Ovary (tissue), 9 donors: ENCODE data around the gene BLTP2. TPM values are rescaled to one million over a fixed set of nuclear protein-coding genes. Genes with fewer than 3 reads are reported as not detected.

Experiments used
- DNase-seq, 5 donors: peaks; one replicate each; pipeline ENCODE4 v3.0.0-alpha.2; 2019 to 2020
- H3K27ac ChIP-seq, 2 donors: fragments of 200-600 bp; one replicate each; pipeline versions ENCODE4 v1.5.1 to v1.8.0; 2019 to 2022
- H3K27me3 ChIP-seq: fragments of 200-600 bp; one replicate; pipeline ENCODE4 v1.8.0; 2022
- H3K36me3 ChIP-seq: fragments of 200-600 bp; sonication (generic); one replicate; pipeline ENCODE4 v1.5.1; 2019
- H3K4me1 ChIP-seq: one replicate; pipeline ENCODE4 v1.8.1; 2013; ENCODE audit warnings: mild to moderate bottlenecking, moderate library complexity; ENCODE audit not compliant: insufficient read depth
- H3K4me3 ChIP-seq: fragments of 200-600 bp; sonication (generic); one replicate; pipeline ENCODE4 v1.5.1; 2017
- H3K9me3 ChIP-seq, 2 donors: fragments of 200-600 bp in 1 of 2; sonication (generic) in 1 of 2; one replicate each; pipeline versions ENCODE4 v1.5.1 to v1.8.1; 2013 to 2019; ENCODE audit warnings: mild to moderate bottlenecking in 1 of 2, moderate library complexity in 1 of 2
- EP300 ChIP-seq: sonication (generic); formaldehyde crosslinking; IDR thresholded peaks from one replicate; pipeline ENCODE4 v1.6.1; 2017; ENCODE audit warnings: antibody characterized with exemption
- POLR2A ChIP-seq: fragments of 450-650 bp; IDR thresholded peaks from one replicate; pipeline ENCODE4 v1.6.1; 2017; ENCODE audit warnings: antibody characterized with exemption, mild to moderate bottlenecking, moderate library complexity
- WGBS, 3 donors: extraction: QIAGEN DNeasy Blood & Tissue Kit in 1 of 3; methylation state at CpG; one replicate each; pipeline versions ENCODE4 v1.1.5 to v1.1.7; 2013 to 2017; 5-methylcytosine and 5-hydroxymethylcytosine counted together
- intact Hi-C, 4 donors: fragments of 100-400 bp; cut with DNase I; formaldehyde crosslinking; loops; one replicate each; pipeline versions ENCODE4 v1.11.0 to v1.15.1; 2022 to 2023
- polyA plus RNA-seq, 2 donors: library from polyadenylated mRNA; stranded (reverse); fragments of 200-250 nt in 1 of 2; fragments of 350-450 nt in 1 of 2; fragmentation: Illumina TruSeq in 1 of 2; extraction: RNeasy Lipid Tissue Mini Kit (QIAGEN cat#74804) in 1 of 2; gene quantifications; one replicate each; pipeline ENCODE4 v1.2.3, GENCODE V29; 2013 to 2014
- total RNA-seq, 7 donors: library from RNA; depleted of rRNA in 2 of 7; stranded (reverse); fragments of >200 nt in 2 of 7; fragmentation: NEBNext Ultra II Directional in 3 of 7; extraction: Animal tissue kit (Norgen Biotek cat#: 25700) in 3 of 7; gene quantifications; one replicate each; pipeline versions ENCODE4 v1.1.0 to v1.2.4, GENCODE V29; 2016 to 2023
- TF ChIP-seq, protein P1 (sequence below), 3 donors: fragments of 450-650 bp in 2 of 3; fragments of 200-600 bp in 1 of 3; IDR thresholded peaks; one replicate each; pipeline versions ENCODE4 v1.5.1 to v1.8.0; 2016 to 2022; ENCODE audit warnings: antibody characterized with exemption in 3 of 3, mild to moderate bottlenecking in 1 of 3
- donor health status: DM: no; HTN: no; CAD: no; lungs with moderate emphysema.
- donor health status: DM: no; HTN: no; CAD: no.
- donor health status: Bipolar disorder and iron deficiency.
- donor health status: DM: yes; HTN: yes; CAD: no.
- donor health status: DM: no; HTN: no; CAD: no.
- donor health status: DM: yes; HTN: yes; CAD: no.

Gene BLTP2
- total and polyA plus RNA-seq, 9 donors, result 24.9 to 148 (median 93.2) TPM

DNA sequence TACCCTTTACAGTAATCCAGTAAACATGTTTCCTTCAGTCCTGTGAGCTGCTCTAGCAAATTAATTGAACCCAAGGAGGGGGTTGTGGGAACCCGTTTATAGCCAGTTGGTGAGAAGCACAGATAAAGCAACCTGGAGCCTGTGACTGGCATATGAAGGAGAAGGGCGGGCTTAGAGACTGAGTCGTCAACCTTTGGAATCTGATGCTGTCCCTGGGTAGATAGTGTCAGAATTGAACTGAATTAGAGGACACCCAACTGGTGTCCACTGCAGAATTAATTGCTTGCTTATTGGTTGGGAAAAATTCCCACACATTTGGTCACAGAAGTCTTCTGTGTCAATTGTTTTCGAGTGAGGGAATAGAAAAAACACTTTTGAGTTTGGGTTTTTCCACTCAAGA lies 18.1 kb downstream of the BLTP2 start:
- WGBS, 3 donors, result 86 to 92% (median 89%) methylated on average over 4 of the region's 4 CpGs
- no peaks in the 10 kb centered on the region for H3K9me3 ChIP-seq
- no peak for DNase-seq
- intact Hi-C loops, result no loop called here
- H3K4me1 ChIP-seq, result no peaks in the 10 kb centered on the region
- no peaks in the 10 kb centered on the region for H3K36me3 ChIP-seq
- no peak overlapping the region for H3K4me3 ChIP-seq
- H3K27ac ChIP-seq, result no peak overlapping the region
- H3K27me3 ChIP-seq, result no peaks in the 10 kb centered on the region
- TF ChIP-seq EP300, result no peak
- TF ChIP-seq POLR2A, result no peak
- TF ChIP-seq, protein P1, sequence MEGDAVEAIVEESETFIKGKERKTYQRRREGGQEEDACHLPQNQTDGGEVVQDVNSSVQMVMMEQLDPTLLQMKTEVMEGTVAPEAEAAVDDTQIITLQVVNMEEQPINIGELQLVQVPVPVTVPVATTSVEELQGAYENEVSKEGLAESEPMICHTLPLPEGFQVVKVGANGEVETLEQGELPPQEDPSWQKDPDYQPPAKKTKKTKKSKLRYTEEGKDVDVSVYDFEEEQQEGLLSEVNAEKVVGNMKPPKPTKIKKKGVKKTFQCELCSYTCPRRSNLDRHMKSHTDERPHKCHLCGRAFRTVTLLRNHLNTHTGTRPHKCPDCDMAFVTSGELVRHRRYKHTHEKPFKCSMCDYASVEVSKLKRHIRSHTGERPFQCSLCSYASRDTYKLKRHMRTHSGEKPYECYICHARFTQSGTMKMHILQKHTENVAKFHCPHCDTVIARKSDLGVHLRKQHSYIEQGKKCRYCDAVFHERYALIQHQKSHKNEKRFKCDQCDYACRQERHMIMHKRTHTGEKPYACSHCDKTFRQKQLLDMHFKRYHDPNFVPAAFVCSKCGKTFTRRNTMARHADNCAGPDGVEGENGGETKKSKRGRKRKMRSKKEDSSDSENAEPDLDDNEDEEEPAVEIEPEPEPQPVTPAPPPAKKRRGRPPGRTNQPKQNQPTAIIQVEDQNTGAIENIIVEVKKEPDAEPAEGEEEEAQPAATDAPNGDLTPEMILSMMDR (IDR thresholded peaks at IDR 0.05), result no peak

DNA sequence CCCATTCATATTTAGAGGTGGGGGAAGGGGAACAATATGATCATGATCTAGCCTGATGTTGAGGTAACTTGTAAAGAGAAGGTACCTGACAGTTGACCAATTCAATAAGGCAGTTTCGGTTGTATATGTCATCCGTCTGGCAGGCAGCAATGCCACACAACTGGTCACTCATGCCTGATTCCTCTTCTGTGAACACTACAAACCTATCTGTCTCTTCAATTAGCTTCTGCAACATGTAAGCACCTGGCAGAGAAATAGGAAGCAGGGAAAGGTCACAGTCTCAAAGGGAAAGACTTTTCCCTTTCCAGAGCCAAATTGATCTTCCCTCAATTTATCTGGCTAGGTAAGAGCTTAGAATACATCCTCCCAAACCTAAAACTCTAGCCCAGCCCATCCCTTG lies 20.8 kb downstream of the BLTP2 start:
- H3K27me3 ChIP-seq, result no peaks in the 10 kb centered on the region
- no peak overlapping the region for H3K4me3 ChIP-seq
- no peaks in the 10 kb centered on the region for H3K36me3 ChIP-seq
- WGBS, 3 donors, result 93 to 97% (median 97%) methylated on average over 2 of the region's 2 CpGs
- H3K4me1 ChIP-seq, result no peaks in the 10 kb centered on the region
- intact Hi-C loops, result no loop called here
- DNase-seq, result no peak
- H3K27ac ChIP-seq, result no peak overlapping the region
- TF ChIP-seq POLR2A (no peak), EP300 (no peak)
- TF ChIP-seq, protein P1 (IDR thresholded peaks at IDR 0.05), result no peak
- no peaks in the 10 kb centered on the region for H3K9me3 ChIP-seq

DNA sequence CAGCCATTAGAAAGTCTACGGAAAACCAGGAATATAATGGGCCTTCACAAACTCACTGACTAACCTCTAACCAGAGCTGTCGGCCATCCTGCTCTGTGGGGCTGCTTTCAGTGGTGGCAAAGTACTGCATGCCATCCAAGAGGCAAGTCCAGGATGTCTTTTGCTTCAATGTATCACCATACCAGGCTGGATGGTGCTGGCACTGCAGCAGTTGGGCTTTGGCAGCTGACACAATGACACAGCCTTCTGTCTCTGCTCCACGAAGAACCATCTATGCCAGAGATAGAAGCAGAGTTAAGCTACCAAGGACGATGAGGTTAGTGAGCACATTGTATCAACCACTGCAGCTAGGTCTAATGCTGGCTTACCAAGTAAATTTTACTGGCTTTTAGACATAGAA lies 21.3 kb downstream of the BLTP2 start:
- intact Hi-C loops, result no loop called here
- Histone ChIP-seq H3K9me3 (no peaks in the 10 kb centered on the region), H3K27me3 (no peaks in the 10 kb centered on the region), H3K36me3 (no peaks in the 10 kb centered on the region), H3K27ac (no peak overlapping the region), H3K4me3 (no peak overlapping the region), H3K4me1 (no peaks in the 10 kb centered on the region)
- WGBS, 3 donors, result 86 to 91% (median 89%) methylated on average over 4 of the region's 4 CpGs
- DNase-seq, result no peak
- TF ChIP-seq, protein P1 (IDR thresholded peaks at IDR 0.05), result no peak
- TF ChIP-seq POLR2A, result no peak
- no peak for TF ChIP-seq EP300

DNA sequence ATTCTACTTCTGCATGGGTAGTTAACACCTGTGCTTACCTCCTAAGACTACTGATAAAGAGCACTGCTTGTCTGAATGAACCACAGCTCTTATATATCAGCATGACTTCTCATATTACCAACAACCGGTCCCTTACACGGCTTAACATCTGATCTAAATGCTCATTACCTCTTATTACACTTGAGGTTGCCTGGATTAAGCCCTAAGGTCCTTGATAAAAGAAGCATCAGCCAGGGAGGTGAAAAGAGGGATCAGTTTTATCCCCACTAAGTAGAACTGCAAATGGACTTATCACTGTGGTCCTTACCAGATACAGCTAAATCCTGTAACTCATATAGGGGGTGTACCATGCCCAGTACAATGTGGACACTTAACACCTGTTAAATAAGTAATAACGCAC lies 22.8 kb downstream of the BLTP2 start:
- no peaks in the 10 kb centered on the region for H3K9me3 ChIP-seq
- H3K4me3 ChIP-seq, result no peak overlapping the region
- DNase-seq, result no peak
- H3K36me3 ChIP-seq, result no peaks in the 10 kb centered on the region
- TF ChIP-seq EP300 (no peak), POLR2A (no peak)
- TF ChIP-seq, protein P1 (IDR thresholded peaks at IDR 0.05), result no peak
- no peaks in the 10 kb centered on the region for H3K27me3 ChIP-seq
- H3K27ac ChIP-seq, result no peak overlapping the region
- intact Hi-C loops, result no loop called here
- WGBS, 3 donors, result 88 to 97% (median 92%) methylated on average over 3 of the region's 3 CpGs
- H3K4me1 ChIP-seq, result no peaks in the 10 kb centered on the region

DNA sequence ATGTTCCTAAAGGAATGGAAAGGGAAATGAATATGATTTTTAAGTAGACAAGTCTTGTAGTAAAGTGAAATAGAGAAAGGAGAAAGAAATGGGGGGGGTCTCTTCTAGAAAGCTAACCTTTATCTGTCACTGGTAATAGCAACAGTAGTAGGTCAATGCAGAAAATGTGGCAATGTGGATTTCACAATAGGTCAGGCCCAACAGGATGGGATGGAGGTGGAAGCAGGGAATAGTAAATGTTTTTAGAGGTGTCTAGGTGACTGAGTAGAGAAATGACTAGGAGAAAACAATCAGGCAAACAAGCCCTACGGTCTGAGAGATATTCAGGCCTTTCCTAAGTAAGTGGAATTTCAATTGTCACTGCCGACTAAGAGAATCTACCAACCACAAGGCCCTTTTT lies 24.9 kb downstream of the BLTP2 start:
- no peak overlapping the region for H3K4me3 ChIP-seq
- TF ChIP-seq EP300 (no peak), POLR2A (no peak)
- TF ChIP-seq, protein P1 (IDR thresholded peaks at IDR 0.05), result no peak
- intact Hi-C loops, result no loop called here
- no peaks in the 10 kb centered on the region for H3K9me3 ChIP-seq
- H3K27me3 ChIP-seq, result no peaks in the 10 kb centered on the region
- no peaks in the 10 kb centered on the region for H3K36me3 ChIP-seq
- no peaks in the 10 kb centered on the region for H3K4me1 ChIP-seq
- 63 to 75% (median 69%) methylated on average over 2 of the region's 2 CpGs for WGBS, 3 donors
- no peak overlapping the region for H3K27ac ChIP-seq
- DNase-seq, result no peak
